ENCODE results near the gene NRG4.
A peak's percentile ranks its signal among the peaks of the same experiment; 100 is the strongest.
"Not testable (repeated sequence)": the region's sequence is repeated elsewhere in the genome, so short reads cannot be mapped to it uniquely, and the experiment has no call there.

Gene NRG4

GRCh38 chr15:75925440-75925839, 86.8 kb downstream of the NRG4 start:
- no peak for DNase-seq

GRCh38 chr15:75924576-75924975, 87.6 kb downstream of the NRG4 start:
- no peak for DNase-seq

GRCh38 chr15:75923756-75924155, 88.5 kb downstream of the NRG4 start:
- no peak for DNase-seq

GRCh38 chr15:75921732-75922703, 90.2 kb downstream of the NRG4 start:
- no peak for DNase-seq

GRCh38 chr15:75920079-75920478, 92.1 kb downstream of the NRG4 start:
- no peak for DNase-seq

- DNase-seq: no peak
These were observed 94.1 kb downstream of the NRG4 start for GRCh38 chr15:75918135-75918534.

- DNase-seq: no peak
These were observed 95.2 kb downstream of the NRG4 start for GRCh38 chr15:75916978-75917377.

GRCh38 chr15:75910355-75910754, 101.9 kb downstream of the NRG4 start:
- not testable (repeated sequence) for DNase-seq

GRCh38 chr15:75905231-75905630, 107.0 kb downstream of the NRG4 start:
- DNase-seq: no peak

GRCh38 chr15:75903331-75904239, 108.6 kb downstream of the NRG4 start, which contains the start of gene FBXO22:
Gene FBXO22 (plus strand): TSS chr15:75903878. CDS start chr15:75903964, 86 bp downstream.
- DNase-seq: peak; percentile 91

- no peak for DNase-seq
These were observed 110.1 kb downstream of the NRG4 start for GRCh38 chr15:75902129-75902557.

- no peak for DNase-seq
These were observed 111.6 kb downstream of the NRG4 start for GRCh38 chr15:75900577-75900976.

GRCh38 chr15:75895731-75896130, 116.5 kb downstream of the NRG4 start:
- DNase-seq: no peak

GRCh38 chr15:75891895-75892294, 120.3 kb downstream of the NRG4 start:
- no peak for DNase-seq

Data from activated CD4-positive, CD25-positive, alpha-beta regulatory T cell treated with anti-CD3 and anti-CD28 coated beads, Interleukin-2, amount 50 U/mL, for 72 hours (primary cell).